GM06990 (cell line): ENCODE results near the gene TXLNA.
A peak's percentile ranks its signal among the peaks of the same experiment; 100 is the strongest.

Experiments
- DNase-seq: peaks from one replicate; pipeline ENCODE4 v3.0.0-alpha.2; 2011; ENCODE audit not compliant: insufficient read length; ENCODE audit errors: extremely low read depth
- H3K27me3 ChIP-seq: replicated peaks from 2 replicates; pipeline ENCODE4 v1.6.0; 2011; ENCODE audit warnings: low read length; ENCODE audit not compliant: control insufficient read depth, insufficient read depth
- H3K36me3 ChIP-seq: 2 replicates; pipeline ENCODE4 v1.5.1; 2011; ENCODE audit warnings: low read length; ENCODE audit not compliant: control insufficient read depth, insufficient read depth
- H3K4me3 ChIP-seq: replicated peaks from 2 replicates; pipeline ENCODE4 v1.5.1; 2011; ENCODE audit warnings: low read depth, mild to moderate bottlenecking, control low read depth, low read length
- CTCF ChIP-seq: IDR thresholded peaks from 2 replicates; pipeline ENCODE4 v1.5.1; 2011; ENCODE audit warnings: low read length, control low read depth, mild to moderate bottlenecking, inconsistent platforms; ENCODE audit not compliant: insufficient read depth, poor library complexity, severe bottlenecking

TXLNA gene

DNA sequence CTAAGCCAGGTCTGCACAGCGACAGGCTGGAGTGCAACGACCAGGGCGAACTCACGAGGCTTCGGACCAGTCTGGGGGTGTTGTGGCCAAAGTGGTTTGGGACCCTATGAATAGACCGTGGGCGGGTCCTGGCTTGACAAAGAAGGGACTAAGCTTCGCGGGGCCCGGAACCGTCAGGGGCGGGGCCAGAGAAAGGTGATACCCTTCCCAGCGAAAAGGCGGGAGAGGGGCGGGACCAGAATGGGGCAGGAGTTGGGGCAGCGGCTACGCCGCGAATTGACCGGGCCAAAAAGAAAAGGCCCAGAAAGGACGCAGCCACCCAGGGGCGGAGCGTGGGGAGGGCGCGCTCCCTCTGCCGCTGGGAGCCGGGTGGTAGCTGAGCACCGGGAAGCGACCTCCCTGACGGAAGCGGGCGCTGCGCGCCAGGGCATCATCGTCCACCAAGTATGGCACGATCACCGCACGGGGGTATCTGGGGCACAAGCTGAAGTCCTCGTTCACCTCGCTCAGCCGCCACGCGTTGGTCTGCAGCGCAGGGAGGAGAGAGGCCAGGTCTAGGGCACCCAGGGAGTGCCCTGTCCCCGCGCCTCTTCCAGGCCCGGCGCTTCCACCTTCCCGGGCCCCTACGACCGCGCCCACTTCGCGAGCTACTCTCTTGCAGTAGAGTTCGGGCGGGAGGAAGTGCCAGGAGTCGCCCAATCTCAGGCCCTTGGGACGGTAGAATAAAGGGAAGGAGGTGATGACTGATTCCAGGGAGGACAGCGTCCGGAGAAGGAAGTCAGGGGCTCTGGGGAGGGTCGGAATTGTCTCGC lies 60.9 kb downstream of the TXLNA start:
- H3K4me3 ChIP-seq = peak overlapping the region; percentile 68
- peak; percentile 72 for DNase-seq
- no peaks in the 10 kb centered on the region for H3K27me3 ChIP-seq
- no peaks in the 10 kb centered on the region for H3K36me3 ChIP-seq
- peak; percentile 47 for TF ChIP-seq CTCF

DNA sequence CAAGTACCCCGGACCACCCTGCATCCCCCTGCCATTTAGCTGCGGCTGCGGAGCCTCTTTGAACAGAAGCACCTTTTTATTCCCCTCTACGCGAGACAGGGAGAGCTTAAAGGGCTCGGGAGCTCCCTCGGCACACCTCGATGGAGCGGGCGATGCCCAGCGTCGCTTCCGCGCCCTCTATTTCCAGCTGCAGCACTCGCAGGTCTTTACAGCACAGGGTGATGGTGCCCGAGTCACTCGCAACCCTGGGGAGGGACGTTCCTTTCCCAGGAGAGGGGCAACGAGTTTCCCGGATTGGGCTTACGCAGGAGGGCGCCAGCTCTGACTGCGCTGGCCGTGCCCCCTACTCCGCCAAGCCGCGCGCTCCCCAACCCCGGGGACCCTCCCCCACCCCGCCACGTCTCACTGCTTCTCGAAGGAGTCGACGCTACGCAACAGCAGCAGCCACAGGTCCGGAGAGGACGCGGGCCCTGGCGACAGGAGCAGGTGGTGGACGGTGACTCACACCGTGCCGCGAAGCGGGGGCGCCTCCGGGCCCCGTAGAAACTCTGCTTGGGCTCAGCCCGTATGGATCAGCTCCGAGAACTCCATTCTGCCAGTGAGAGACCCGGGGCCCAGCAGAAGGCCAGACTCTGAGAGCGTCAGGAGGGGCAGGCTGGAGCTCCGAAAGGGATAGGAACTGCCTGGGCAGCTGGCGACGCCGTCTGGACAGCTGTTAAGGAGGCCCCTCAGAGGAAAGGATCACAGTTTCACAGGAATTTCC lies 61.7 kb downstream of the TXLNA start:
- DNase-seq = peak; percentile 75
- Histone ChIP-seq H3K4me3 (peak overlapping the region; percentile 68), H3K27me3 (no peaks in the 10 kb centered on the region), H3K36me3 (no peaks in the 10 kb centered on the region)
- no peak for TF ChIP-seq CTCF

DNA sequence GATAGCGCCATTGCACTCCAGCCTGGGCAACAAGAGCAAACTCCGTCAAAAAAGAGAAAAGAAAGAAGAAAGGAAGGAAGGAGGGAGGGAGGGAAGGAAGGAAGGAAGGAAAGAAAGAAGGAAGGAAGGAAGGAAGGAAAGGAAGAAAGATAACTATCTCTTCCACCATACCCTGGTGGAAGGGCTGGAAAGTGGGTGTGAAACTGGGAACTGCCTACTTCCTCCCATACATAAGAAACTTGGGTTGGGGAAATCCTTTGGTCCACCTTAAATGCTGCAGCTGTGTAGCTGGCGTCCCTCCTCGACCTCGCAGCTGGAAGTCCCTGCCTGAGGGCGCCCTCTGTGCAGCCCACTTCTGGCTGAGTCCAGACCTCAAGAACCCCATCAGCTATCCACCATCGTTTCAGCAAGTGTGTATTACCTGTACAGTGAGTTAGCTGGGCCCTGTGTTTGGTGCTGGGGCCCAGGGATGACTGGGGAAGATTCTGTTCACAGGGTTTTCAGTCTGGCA lies 62.9 kb downstream of the TXLNA start:
- peak; percentile 33 for DNase-seq
- H3K27me3 ChIP-seq = no peaks in the 10 kb centered on the region
- no peak overlapping the region for H3K4me3 ChIP-seq
- no peak for TF ChIP-seq CTCF
- no peaks in the 10 kb centered on the region for H3K36me3 ChIP-seq

- no peaks in the 10 kb centered on the region for H3K36me3 ChIP-seq
- DNase-seq = no peak
- H3K4me3 ChIP-seq = no peak within 1 kb of the TSS
- H3K27me3 ChIP-seq = no peaks in the 10 kb centered on the region
- no peak for TF ChIP-seq CTCF
These were observed 67.4 kb downstream of the TXLNA start, which contains the start of gene FAM167B for GRCh38 chr1:32246888-32247273. Gene FAM167B (plus strand): TSS chr1:32247222. CDS start chr1:32247422, 200 bp downstream.

- Histone ChIP-seq H3K27me3 (no peaks in the 10 kb centered on the region), H3K4me3 (no peak overlapping the region), H3K36me3 (no peaks in the 10 kb centered on the region)
- TF ChIP-seq CTCF = no peak
- no peak for DNase-seq
These were observed 68.0 kb downstream of the TXLNA start for GRCh38 chr1:32247452-32247851.
